ENCODE measurements around the gene ATP5F1A.

The ATP5F1A gene

DNA sequence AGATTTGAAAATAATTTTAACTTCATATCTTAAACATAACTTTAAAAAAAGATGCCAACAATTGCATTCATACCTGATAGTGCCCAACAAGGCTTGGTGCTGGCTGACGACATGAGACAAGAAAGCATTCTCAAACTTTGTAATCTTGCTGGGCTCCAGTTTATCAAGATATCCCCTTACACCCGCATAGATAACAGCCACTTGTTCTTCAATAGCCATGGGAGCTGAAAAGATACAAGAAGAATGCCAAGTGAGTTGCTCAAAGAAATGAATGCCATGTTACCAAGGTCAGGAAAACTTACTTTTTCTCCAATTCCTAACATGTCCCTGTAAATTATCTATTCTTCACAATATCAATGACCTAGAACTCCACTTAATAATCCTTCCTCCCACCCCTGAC, 13.7 kb downstream of the ATP5F1A start:
- H3K36me3 ChIP-seq: peaks cover 99 to 100% (median 100%) of the 10 kb centered on the region in 11 experiments
- TF ChIP-seq Cebpa-rat (IDR thresholded peaks at IDR 0.05): no peak
- H3K4me3 ChIP-seq: no peak overlapping the region

GRCh38 chr18:46080156-46080555, 17.9 kb downstream of the ATP5F1A start:
- H3K36me3 ChIP-seq: peaks cover 78 to 90% (median 86%) of the 10 kb centered on the region in 11 experiments
- H3K4me2 ChIP-seq: no peak overlapping the region
- no peak overlapping the region for H3K27ac ChIP-seq
- no peak overlapping the region for H3K9ac ChIP-seq
- H3K4me3 ChIP-seq: no peak overlapping the region
- no peak for TF ChIP-seq Cebpa-rat (IDR thresholded peaks at IDR 0.05)
- no peaks in the 10 kb centered on the region for H3K27me3 ChIP-seq
- no peaks in the 10 kb centered on the region for H3K4me1 ChIP-seq
- H4K20me1 ChIP-seq: peaks cover 3 to 64% (median 49%) of the 10 kb centered on the region in 11 experiments; a peak in 21 of 22 replicates
- H3K9me3 ChIP-seq (replicated peaks in 1 of 11): no peaks in the 10 kb centered on the region

More for the DNA sequence above, 13.7 kb downstream of the ATP5F1A start:
- H3K9ac ChIP-seq: no peak overlapping the region
- no peak overlapping the region for H3K27ac ChIP-seq
- H3K9me3 ChIP-seq (replicated peaks in 1 of 11): no peaks in the 10 kb centered on the region
- H3K4me2 ChIP-seq: no peak overlapping the region
- H4K20me1 ChIP-seq: peaks cover 10 to 92% (median 75%) of the 10 kb centered on the region in 11 experiments; a peak in 21 of 22 replicates
- no peaks in the 10 kb centered on the region for H3K27me3 ChIP-seq
- H3K4me1 ChIP-seq: no peaks in the 10 kb centered on the region

- Histone ChIP-seq H3K4me3 (no peak overlapping the region), H4K20me1 (peaks cover 2 to 64% (median 44%) of the 10 kb centered on the region in 11 experiments; a peak in 20 of 22 replicates), H3K4me1 (no peaks in the 10 kb centered on the region), H3K9me3 (replicated peaks in 1 of 11) (no peaks in the 10 kb centered on the region), H3K9ac (no peak overlapping the region), H3K27me3 (no peaks in the 10 kb centered on the region), H3K36me3 (peaks cover 70 to 85% (median 78%) of the 10 kb centered on the region in 11 experiments), H3K4me2 (no peak overlapping the region), H3K27ac (no peak overlapping the region)
- TF ChIP-seq Cebpa-rat (IDR thresholded peaks at IDR 0.05): no peak
Observed at GRCh38 chr18:46079336-46079735, 18.8 kb downstream of the ATP5F1A start.

GRCh38 chr18:46073474-46074331, 24.4 kb downstream of the ATP5F1A start:
- no peak for TF ChIP-seq Cebpa-rat (IDR thresholded peaks at IDR 0.05)
- H3K4me3 ChIP-seq: no peak overlapping the region
- H3K36me3 ChIP-seq: peaks cover 14 to 29% (median 22%) of the 10 kb centered on the region in 11 experiments
- H3K27me3 ChIP-seq: peaks cover 27 to 38% (median 36%) of the 10 kb centered on the region in 11 experiments
- H3K27ac ChIP-seq: no peak overlapping the region
- peaks cover 0 to 30% (median 20%) of the 10 kb centered on the region in 10 experiments; a peak in 17 of 20 replicates for H3K4me1 ChIP-seq
- H3K9ac ChIP-seq: no peak overlapping the region
- H3K9me3 ChIP-seq (replicated peaks in 1 of 11): no peaks in the 10 kb centered on the region
- H3K4me2 ChIP-seq: no peak overlapping the region
- H4K20me1 ChIP-seq: peaks cover 11 to 59% (median 42%) of the 10 kb centered on the region in 11 experiments; a peak in 20 of 22 replicates

DNA sequence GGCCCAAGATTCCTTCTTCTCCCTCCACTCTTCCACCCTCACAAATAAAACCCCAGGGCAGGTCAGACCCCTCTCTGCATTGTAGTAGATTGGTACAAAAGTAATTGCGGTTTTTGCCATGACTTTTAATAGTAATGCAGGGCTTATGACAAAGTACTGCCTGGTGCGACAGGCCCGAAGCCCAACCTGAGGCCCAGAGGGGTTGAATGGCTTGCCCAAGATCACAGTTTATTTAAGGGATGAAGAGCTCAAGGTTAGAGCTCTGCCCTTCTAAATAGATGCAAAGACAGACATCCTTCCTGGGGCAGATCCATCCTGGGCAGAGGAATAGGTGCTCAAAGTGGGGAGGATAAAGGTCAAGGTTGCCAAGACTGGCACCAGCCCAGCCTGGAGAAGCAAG, 25.1 kb downstream of the ATP5F1A start:
- H3K27me3 ChIP-seq: peaks cover 27 to 38% (median 36%) of the 10 kb centered on the region in 11 experiments
- no peaks in the 10 kb centered on the region for H3K9me3 ChIP-seq (replicated peaks in 1 of 11)
- peaks cover 0 to 32% (median 20%) of the 10 kb centered on the region in 10 experiments; a peak in 17 of 20 replicates for H3K4me1 ChIP-seq
- H3K9ac ChIP-seq: no peak overlapping the region
- no peak for TF ChIP-seq Cebpa-rat (IDR thresholded peaks at IDR 0.05)
- H3K36me3 ChIP-seq: peaks cover 7 to 21% (median 14%) of the 10 kb centered on the region in 11 experiments; a peak in 20 of 22 replicates
- peak overlapping the region in 1 of 11 experiments; percentile 91; a peak in 1 of 22 replicates for H3K4me2 ChIP-seq
- no peak overlapping the region for H3K27ac ChIP-seq
- H3K4me3 ChIP-seq: 0 out of 20 replicates have a peak overlapping the region, but pooled peaks of 1 of the 10 experiments have one; percentile 61
- H4K20me1 ChIP-seq: peaks cover 11 to 58% (median 40%) of the 10 kb centered on the region in 11 experiments; a peak in 20 of 22 replicates

DNA sequence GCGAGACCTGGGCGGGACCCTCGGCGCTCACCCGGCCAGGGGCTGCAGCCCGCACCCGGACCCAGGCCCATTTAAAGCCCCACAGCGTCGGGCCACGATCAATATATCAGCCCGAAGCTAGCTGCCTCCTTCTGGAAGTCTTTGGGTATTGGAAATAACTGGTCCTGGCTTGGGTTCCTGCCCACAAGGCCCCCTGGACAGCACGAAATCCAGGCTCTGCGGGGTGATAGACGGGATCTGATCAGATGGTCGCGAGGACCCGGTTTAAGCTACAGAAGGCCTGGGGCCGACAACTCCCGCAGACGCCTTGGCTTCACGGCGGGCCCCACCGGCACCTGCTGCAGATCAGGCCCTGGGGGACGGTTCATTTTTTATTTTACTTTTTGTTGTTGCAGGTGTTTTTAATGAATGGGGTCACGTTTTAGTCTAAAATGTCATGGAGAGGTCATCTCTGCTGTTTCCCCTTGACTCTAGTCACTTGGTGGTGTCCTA, 25.7 kb downstream of the ATP5F1A start:
- Histone ChIP-seq H3K4me2 (peak overlapping the region; percentile 82 to 96 (median 89)), H3K27ac (no peak overlapping the region), H3K36me3 (peaks cover 1 to 16% (median 9%) of the 10 kb centered on the region in 11 experiments; a peak in 19 of 22 replicates), H3K4me3 (peak overlapping the region; percentile 57 to 72 (median 61)), H3K9ac (peak overlapping the region in 6 of 11 experiments; percentile 63 to 79 (median 68); a peak in 8 of 22 replicates), H3K4me1 (peaks cover 0 to 32% (median 20%) of the 10 kb centered on the region in 10 experiments; a peak in 17 of 20 replicates), H3K9me3 (replicated peaks in 1 of 11) (no peaks in the 10 kb centered on the region), H3K27me3 (peaks cover 27 to 38% (median 36%) of the 10 kb centered on the region in 11 experiments), H4K20me1 (peaks cover 11 to 53% (median 35%) of the 10 kb centered on the region in 11 experiments; a peak in 20 of 22 replicates)
- TF ChIP-seq Cebpa-rat (IDR thresholded peaks at IDR 0.05): no peak

- Histone ChIP-seq H3K9ac (peak within 1 kb of the TSS; percentile 37 to 79 (median 66); a peak in 20 of 22 replicates), H3K4me3 (peak within 1 kb of the TSS; percentile 57 to 72 (median 61)), H3K4me2 (peak within 1 kb of the TSS; percentile 82 to 96 (median 89))
Observed at GRCh38 chr18:46071653-46072375, 26.3 kb downstream of the ATP5F1A start, which contains the start of gene PSTPIP2. Gene PSTPIP2 (minus strand): TSS chr18:46072260. CDS start chr18:46072188, 72 bp downstream.

More at GRCh38 chr18:46071653-46072375, 26.3 kb downstream of the ATP5F1A start, which contains the start of gene PSTPIP2:
- peaks cover 0 to 32% (median 20%) of the 10 kb centered on the region in 10 experiments; a peak in 17 of 20 replicates for H3K4me1 ChIP-seq
- peaks cover 27 to 38% (median 36%) of the 10 kb centered on the region in 11 experiments for H3K27me3 ChIP-seq
- no peak for TF ChIP-seq Cebpa-rat (IDR thresholded peaks at IDR 0.05)
- H3K36me3 ChIP-seq: peaks cover 0 to 11% (median 4%) of the 10 kb centered on the region in 11 experiments; a peak in 6 of 22 replicates
- peaks cover 11 to 47% (median 34%) of the 10 kb centered on the region in 11 experiments; a peak in 20 of 22 replicates for H4K20me1 ChIP-seq
- peak within 1 kb of the TSS in 2 of 11 experiments; percentile 34 to 40; a peak in 5 of 22 replicates for H3K27ac ChIP-seq
- no peaks in the 10 kb centered on the region for H3K9me3 ChIP-seq (replicated peaks in 1 of 11)

Measured in BLaER1 treated with 17β-estradiol and CSF1 and Interleukin-3, amounts not matched to agents 10 nM and 100 nM (cell line).